ENCODE results near the gene BMP8B.
"Not testable (repeated sequence)": the region's sequence is repeated elsewhere in the genome, so short reads cannot be mapped to it uniquely, and the experiment has no call there.

Gene BMP8B, protein sequence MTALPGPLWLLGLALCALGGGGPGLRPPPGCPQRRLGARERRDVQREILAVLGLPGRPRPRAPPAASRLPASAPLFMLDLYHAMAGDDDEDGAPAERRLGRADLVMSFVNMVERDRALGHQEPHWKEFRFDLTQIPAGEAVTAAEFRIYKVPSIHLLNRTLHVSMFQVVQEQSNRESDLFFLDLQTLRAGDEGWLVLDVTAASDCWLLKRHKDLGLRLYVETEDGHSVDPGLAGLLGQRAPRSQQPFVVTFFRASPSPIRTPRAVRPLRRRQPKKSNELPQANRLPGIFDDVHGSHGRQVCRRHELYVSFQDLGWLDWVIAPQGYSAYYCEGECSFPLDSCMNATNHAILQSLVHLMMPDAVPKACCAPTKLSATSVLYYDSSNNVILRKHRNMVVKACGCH

DNA sequence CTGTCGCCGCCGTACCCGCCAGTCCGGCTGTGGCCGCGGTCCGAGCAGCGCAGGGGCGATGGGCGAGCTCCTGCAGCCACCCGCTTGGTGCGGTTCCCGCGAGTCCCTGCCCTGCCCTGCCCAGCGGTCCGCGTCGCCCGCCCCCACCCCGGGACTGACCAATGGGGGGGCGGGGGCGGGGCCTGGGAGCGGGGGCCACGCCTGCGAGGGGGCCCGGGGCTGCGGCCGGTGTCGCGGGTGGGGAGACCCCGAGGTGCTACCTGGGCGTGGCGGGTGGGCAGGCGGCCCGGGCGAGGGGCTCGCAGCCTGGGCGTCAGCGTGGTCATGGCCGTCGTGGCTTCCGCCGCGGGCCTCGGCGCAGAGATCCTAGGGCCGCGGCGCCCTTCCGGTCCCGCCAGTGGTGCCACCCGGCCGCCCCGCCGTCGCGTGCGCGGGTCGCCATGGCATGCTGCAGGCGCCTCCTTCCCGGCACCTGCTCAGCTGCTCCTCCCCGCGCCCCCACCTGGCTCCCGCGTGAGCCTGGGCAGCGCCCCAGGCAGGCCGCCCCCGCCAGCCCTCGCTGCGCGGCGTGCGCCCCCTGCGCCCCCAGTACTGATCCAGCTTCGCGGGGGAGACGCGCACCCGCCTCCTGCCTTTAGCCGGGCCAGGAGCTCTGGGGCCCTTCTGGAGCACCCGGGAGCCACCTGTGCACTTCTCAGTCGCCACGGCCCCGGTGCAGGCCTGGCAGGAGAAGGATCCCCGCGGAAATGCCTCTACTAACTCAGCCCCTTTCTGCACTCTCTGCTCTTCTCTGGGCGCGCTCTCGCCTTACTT is at the start of gene BMP8B:
TSS of gene BMP8B (minus strand) at position 108 of the 813 bp plus-strand sequence. CDS start 380 bp downstream, outside the sequence.
- peak; percentile 11 to 52 for DNase-seq

DNA sequence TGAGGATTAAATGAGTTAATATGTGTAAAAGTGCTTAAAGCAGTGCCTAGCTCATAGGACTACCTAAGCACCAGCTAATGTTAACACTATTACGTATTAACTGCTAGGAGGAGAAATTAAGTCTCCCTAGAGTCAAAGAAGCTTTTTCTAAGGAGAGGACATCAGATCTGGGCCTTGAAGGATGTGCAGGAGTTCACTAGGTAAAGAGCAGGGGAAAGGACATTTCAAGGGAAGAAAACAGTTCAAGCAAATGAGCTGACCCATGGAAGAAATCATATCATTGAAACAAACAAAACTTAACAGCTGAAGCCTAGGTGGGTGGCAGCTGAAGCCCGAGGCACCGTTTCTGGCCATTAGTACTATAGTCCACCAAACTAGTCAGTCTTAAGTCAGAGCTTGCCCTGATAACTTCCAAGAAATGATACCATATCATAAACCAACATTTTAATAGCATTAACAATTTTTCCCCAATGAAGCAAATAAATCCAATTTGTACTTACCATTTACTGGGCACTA is 48.0 kb upstream of the BMP8B start:
- no peak for DNase-seq

DNA sequence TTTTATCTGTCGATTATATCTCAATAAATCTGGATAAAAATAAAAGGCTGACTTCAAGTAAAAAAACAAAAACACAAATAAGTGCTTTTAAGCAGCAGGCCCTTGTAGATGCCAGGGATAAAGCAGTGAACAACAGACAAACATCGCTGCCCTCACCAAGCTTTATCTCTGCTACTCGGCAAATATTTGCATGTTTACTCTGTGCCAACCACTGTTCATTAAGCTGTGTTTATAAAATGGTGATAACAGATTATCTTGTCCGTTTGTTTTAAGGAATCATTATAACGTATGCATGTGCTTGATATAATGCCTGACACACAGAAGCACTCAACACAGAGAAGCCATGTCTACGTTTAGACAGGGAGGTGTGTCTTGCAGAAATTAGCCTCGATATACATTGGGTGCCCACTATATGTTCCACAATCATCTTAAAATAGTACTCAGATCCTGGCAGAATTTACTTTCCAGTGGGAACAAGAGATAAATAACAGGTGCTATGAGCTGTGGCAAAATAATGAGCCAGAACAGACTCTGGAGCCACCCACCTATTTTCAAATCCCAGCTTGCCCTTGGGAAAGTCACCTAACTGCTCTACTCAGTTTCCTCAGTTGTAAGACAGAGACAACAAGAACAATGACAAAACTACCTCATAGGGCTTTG is 47.4 kb upstream of the BMP8B start:
- DNase-seq, result no peak

DNA sequence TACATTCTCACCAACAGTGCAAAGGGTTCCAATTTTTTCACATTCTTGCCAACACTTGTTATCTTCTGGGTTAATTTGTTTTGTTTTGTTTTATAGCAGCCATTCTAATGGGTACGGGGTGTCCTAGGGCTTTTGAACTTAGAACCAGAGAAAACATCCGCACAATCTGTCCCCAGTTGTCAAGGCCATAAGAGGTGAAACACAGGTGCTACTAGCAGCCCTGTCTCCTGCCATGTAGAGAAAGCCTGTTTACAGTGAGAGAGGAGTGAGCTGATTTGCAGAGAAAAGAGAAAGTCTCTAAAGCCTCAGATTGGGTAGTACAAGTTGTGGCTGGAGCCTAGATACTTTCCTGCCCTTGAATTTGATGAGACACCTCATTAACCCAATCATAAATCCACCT is 46.4 kb upstream of the BMP8B start:
- no peak for DNase-seq

DNA sequence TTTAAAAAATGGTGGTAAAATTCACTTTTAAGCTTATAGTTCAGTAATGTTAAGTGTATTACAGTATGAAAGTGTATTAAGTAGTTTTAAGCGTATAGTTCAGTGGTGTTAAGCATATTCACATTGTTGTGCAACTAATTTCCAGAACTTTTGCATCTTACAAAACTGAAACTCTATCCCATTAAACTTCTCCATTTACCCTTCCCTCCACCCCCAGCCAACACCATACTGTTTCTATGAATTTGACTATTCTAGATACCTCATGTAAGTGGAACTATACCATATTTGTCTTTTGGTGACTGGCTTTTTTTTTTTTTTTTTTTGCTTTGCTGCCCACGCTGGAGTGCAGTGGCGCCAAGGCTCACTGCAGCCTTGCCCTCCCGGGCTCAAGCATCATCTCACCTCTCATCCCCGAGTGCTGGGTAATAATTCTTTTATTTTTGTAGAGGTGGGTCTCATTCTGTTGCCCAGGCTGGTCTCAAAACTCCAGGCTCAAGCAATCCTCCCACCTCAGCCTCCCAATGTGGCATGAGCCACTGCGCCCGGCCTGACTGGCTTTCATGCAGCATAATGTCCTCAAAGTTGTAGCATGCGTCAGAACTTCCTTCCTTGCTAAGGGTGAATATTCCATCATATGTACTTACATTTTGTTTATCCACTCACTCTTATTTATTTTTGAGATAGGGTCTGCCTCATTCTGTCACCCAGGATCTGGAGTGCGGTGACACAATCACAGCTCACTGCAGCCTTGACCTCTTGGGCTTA is 45.1 kb upstream of the BMP8B start:
- DNase-seq, result no peak

DNA sequence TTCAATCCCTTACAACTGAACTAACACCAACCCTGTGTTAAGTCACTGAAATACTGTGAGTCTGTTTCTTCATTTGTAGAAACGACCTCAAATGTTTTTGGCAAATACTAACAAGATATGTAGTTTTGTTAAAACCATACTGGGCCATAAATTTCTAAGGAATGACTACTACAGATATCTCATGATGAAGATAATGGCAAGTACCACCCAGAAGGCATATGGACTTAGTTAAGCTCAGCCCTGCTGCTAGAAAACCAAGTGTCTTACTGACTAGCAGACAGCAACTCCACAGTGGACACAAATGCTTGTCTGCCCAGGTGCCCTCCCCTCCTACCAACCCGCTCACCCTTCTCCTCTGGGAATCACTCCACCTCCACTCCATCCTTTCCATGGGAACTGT is 44.5 kb upstream of the BMP8B start:
- no peak for DNase-seq

DNA sequence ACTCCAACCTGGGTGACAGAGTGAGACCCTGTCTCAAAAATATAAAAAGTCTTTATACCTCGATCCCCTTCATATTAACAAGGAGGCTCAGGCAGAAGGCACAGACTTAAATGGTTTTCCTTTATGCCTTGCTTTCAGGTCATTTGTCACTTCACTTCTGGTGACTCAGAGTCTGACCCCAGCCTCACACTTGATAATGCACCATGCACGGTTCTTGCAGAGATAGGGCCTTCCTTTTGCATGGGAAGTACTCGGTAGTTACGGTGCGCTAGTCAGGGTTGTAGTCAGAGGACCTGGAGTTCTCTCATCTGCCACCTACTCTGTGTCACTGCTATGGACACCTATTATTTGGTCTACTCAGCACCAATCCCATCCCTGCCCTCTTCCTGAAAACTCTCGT is 43.6 kb upstream of the BMP8B start:
- DNase-seq, result no peak

DNA sequence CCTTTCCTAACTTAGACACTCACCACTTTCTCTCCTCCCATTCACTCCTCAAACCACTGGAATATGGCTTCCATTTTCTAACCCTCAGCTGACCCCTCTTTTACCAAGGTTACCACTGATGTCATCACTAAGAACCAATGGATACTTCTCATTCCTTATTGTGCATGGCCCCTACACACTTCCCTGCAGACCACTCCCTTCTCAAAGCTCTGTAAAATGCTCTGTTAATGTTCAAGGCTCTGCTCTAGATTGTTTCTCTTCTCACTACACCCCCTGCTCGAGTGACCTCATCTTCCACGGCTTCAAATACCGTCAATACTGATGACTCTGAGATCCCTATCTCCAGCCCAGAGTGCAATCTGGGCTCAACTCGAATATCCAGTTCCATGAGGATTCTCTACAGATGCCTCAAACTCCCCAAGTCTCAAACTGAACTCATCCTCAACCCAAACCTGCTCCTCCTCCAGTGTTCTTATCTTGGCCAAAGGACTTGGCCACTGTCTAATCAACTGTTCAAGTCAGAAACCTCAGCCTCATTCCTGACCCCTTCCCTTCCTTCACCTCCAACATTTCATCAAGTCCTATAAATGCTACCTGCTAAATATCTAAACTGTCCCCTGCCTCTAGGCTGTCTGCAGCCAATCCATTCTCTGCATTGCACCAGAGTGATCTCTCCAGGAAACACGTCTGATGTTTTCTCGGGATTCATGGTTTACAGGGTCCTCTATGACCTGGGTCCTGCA is 41.3 kb upstream of the BMP8B start:
- no peak for DNase-seq

DNA sequence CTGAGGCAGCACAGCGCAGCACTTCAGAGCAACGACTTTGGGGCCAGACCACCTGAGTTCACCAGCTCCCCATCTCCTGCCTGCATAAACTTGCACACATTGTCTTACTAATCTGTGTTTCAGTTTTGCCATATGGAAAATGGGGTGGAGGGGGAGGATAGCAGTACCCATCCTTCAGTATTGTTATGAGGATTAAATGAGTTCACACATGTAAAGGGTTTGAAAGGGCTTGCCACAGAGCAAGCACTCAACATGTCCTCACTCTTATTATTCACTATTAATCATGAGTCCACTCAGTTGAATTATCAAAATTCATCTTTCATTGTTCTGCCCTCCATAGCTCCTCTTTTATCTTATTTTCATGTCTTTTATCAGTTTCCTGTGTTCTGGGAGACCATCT is 40.1 kb upstream of the BMP8B start:
- no peak for DNase-seq

DNA sequence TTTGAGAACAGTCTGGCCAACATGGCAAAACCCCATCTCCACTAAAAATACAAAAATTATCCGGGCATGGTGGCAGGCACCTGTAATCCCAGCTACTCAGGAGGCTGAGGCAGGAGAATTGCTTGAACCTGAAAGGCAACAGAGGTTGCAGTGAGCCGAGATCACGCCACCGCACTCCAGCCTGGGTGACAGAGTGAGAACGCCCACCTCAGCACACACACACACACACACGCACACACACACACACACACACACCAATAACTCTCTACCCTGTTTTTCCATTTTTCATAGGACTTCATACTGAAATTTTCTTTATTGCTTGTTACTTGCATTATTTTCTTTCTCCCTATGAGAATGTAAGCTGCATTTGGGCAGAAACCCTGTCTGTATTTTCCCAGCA is 39.6 kb upstream of the BMP8B start:
- DNase-seq, result not testable (repeated sequence)

DNA sequence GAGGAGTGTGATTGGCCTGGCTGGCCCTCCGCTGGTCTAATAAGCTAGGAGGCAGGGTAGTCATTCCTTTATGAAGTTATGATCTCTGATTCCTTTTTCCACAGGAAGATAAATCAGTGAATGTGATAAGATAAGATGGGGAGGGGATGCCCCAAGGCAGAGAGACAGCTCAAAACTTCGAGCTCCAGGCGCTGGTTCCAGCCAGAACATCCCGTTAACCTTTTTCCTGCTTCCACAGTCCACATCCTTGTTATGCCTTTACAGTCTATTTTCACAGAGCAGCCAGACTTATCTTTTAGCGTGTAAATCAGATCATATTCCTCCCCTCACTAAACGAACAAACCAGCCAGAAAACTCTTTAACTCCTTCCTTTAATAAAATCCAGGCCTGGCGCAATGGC is 38.5 kb upstream of the BMP8B start:
- no peak for DNase-seq

DNA sequence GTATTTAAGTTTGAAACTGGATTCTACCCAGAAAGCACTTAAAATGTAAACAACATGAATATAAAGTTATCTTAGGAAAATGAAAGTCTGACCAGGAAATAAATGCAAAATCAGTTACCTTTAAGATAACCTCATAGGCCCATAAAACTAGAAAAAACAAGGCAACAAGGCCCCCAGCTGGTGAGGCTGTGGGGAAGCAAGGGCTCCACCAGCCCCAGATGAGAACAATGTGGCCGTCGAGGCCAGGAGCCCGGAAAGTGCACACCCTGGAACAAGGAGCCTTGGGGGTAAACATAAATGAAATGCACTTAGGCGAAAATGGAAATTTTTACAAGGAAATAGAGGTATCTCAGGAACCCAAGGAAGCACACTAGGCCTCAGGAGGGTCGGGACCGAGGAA is 37.9 kb upstream of the BMP8B start:
- no peak for DNase-seq

DNA sequence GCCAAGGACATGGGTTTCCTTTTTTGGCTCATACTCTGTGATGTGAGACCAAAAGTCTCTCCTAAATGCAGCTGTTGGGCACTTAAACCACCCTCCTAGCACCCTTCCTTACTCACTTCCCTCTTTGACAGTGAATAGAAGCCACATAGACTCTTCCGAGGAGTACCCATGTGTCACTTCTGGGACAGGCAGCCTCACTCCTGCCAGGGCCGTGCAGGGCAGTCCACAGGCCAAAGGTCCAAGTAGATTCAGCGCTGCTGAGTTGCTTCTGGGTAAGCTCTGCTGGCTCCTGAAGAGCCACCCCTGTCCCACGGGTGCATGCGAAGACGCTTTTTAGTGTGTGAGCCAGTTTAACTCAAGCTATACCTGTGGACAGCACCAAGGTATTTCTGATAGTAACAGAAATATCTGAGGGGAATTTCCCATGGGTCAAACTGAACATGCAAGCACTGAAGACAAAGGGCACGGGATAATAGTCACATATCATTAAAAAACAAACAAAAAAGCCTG is 36.8 kb upstream of the BMP8B start:
- DNase-seq, result no peak

DNA sequence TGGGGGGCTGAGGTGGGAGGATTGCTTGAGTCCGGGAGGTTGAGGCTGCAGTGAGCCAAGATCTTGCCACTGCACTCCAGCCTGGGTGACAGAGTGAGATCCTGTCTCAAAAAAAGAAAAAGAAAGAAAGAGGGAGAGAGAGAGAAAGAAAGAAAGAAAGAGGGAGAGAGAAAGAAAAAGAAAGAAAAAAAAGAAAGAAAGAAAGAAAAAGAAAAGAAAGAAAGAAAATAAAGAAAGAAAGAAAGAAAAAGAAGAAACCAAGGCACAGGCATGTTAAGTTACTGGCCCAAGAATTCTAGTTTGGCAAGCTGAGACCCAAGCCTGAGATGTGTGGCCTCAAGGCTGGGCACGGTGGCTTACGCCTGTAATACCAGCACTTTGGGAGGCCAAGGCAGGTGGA is 34.8 kb upstream of the BMP8B start:
- DNase-seq, result not testable (repeated sequence)

DNA sequence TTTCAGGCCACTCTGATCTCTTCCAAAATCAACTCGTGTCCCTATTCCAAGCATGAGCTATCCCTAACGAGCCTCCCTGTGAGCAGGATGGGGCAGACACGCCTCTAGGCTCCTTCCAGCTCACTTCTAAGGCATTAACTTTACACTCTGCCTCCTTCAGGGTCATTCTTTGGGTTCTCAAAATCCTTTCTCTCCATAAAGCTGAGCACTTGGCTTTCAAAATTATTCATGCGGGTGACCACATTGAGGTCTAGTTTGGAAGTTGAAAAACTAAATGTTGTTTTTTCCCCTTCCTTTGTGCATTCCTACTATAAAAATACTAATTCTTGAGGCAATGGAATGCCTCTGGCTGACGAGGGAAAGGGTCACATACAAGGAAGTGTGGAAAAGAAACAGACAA is 33.5 kb upstream of the BMP8B start:
- no peak for DNase-seq

DNA sequence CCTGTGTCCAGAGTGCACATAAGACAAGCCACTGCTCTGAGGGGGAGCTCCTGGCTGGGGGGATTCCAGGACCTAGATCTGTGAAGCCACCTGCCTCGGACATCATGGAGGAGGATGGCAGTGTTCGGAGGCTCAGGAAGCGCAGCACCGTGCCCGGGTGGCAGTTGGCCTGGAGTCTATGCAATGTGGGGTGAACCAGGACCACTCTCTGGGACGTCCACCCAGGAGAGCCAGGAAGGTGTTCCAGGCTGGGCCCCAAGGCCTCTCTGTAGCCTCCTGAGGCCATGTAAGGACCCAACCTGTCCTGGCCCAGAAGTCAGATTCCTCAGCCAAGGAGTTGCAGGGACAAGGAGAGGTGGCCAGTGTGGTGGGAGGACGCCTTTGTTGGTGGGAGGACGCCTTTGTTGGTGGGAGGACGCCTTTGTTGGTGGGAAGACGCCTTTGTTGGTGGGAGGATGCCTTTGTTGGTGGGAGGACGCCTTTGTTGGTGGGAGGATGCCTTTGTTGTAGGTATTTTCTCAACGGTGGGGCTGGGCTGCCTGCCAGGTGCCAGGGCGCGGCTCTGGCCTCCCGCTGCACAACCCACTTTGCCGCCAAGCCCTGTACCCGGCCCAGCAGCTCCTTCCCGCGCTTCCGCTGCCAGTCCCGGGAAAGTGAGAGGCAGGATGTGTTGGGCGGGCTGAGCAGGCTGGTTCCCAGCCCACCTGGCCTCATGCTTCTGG is 30.6 kb upstream of the BMP8B start:
- DNase-seq, result no peak

DNA sequence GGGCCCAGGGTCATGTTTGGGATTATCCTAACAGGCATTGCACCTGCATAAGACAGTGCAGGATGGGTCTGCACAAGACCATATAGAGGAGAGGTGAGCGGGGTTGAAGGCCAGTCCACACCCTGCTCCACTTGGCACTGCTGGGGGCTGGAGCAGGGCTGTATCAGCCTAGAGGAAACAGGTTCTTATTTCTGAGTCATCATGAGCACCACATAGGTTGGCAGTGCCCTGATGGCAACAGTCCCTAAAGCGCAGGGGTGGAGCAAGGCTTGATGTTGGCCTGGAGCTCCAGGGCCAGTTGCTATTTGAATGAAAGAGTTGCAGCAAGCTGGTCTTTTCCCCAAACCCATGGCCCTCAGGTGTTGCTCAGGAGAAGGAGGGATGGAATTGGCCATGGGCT is 29.8 kb upstream of the BMP8B start:
- DNase-seq, result no peak

DNA sequence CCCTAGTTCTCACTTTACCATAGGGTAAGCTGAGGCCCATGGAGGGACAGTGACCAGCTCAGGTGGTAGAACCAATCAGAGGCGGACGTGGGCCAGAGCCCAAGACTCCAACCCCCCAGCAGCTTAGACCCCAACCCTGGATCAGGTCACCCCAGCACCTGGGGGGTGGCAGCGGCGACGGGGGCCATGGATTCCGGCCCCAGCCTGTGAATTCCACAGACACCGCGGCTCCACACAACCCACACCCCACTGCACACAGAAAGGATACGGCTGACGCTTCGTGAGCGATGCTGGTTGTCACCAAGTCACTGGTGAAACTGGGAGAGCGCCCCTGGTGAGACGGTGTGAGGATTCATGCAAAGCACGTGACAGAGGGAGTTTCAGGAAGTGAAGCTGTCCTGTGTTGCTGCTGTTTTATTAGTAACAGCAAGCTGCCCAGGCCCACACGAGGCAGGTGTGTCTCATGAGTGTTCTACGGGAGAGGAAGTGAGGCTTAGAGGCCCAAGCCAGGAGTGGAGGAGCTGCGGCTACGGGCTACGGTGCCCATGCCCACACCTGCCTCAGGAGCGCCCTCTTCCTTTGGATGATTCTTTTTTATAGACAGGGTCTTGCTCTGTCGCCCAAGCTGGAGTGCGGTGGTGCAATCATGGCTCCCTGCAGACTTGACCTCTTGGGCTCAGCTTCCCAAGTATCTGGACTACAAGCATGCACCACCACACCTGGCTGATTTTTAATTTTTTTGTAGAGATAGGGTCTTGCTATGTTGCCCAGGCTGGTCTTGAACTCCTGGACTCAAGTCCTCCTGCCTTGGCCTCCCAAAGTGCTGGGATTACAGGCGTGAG is 28.6 kb upstream of the BMP8B start:
- peak; percentile 47 to 66 for DNase-seq

DNA sequence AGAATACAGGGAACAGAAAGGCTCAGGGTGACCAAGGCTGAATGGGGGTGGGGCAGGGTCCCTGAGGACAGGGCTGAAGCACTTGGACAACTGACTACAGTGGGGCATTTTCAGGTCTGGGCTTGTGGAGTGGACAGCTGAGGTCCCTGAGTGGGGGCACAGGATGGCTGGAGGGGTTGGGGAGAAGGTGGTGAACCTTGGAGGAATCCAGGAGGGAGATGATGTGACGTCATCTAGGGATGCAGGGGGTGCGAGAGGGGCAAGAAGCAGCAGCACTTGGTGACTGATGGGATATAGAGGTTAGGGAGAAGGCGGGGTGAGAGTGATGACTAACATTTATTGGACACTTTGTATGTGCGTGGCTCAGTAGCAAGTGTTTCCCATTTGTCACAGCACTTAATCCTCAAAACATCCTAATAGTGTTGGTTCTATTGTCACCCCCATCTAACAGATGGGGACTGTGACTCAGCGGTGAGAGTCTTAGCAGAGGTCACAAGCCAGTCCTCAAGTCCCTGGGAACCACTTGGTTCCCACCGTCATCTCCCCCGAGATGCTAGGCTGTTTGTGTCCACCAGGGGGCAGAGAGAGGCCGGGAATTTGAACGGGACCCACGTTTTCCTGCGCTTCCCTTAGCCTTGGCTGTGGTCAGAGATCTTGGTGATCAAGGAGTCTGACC is 27.9 kb upstream of the BMP8B start:
- DNase-seq, result peak in 1 of 2 experiments; percentile 51
